A673 (cell line): ENCODE results near the gene METTL23.

ENCODE experiments used
- EZH2 ChIP-seq: fragments of 200-600 bp; sonication (generic); IDR thresholded peaks from 2 replicates; pipeline ENCODE4 v1.6.1; 2017; ENCODE audit warnings: borderline replicate concordance, low read depth, mild to moderate bottlenecking, mixed read lengths, antibody characterized with exemption, low read length; ENCODE audit not compliant: poor library complexity, severe bottlenecking
- TF ChIP-seq, protein P1 (sequence below): fragments of 300-800, 200-600 bp; sonication (generic); conservative IDR thresholded peaks from 2 replicates; pipeline ENCODE4 v1.5.1; 2017; ENCODE audit warnings: low read depth, mild to moderate bottlenecking, antibody characterized with exemption, low read length, moderate library complexity, mixed read lengths

- TF ChIP-seq EZH2, result no peak
- TF ChIP-seq, protein P1, sequence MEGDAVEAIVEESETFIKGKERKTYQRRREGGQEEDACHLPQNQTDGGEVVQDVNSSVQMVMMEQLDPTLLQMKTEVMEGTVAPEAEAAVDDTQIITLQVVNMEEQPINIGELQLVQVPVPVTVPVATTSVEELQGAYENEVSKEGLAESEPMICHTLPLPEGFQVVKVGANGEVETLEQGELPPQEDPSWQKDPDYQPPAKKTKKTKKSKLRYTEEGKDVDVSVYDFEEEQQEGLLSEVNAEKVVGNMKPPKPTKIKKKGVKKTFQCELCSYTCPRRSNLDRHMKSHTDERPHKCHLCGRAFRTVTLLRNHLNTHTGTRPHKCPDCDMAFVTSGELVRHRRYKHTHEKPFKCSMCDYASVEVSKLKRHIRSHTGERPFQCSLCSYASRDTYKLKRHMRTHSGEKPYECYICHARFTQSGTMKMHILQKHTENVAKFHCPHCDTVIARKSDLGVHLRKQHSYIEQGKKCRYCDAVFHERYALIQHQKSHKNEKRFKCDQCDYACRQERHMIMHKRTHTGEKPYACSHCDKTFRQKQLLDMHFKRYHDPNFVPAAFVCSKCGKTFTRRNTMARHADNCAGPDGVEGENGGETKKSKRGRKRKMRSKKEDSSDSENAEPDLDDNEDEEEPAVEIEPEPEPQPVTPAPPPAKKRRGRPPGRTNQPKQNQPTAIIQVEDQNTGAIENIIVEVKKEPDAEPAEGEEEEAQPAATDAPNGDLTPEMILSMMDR, result no peak
Observed at GRCh38 chr17:76701471-76701967, 25.1 kb upstream of the METTL23 start.
